Measurements from ENCODE around the gene TSKU. TPM values are rescaled to one million over a fixed set of nuclear protein-coding genes. Genes with fewer than 3 reads are reported as not detected.
A peak's percentile ranks its signal among the peaks of the same experiment; 100 is the strongest.

Gene TSKU
- total RNA-seq, 2 donors from 2014 or later, result 71.2 to 72.8 TPM

DNA sequence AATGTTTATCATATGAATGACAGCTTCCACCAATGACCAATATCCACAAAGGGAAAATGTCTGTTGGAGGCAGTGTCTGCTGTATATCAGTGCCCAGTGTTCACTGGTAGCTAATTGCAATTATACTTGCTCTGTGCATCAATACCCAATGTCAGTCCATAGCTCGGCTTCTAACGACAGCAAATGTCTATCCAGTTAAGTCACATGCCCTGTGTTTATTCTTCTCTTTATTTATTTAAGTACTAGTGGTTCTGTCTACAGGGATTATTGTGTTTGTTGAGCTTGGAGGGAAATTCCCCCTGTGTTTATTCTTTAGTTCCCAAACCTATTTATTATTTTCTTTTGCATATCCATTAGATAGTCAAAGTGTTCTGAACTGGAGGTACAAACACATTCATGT, 18.6 kb downstream of the TSKU start:
- no peaks in the 10 kb centered on the region for H3K36me3 ChIP-seq
- H3K4me1 ChIP-seq (replicated peaks), result peaks cover 19% of the 10 kb centered on the region
- peak overlapping the region in 1 of 2 donors; percentile 67 for H3K27ac ChIP-seq
- intact Hi-C loops (cut with DNase I), result no loop called here
- peak; percentile 27 for DNase-seq (ENCODE audit: low spot score)
- TF ChIP-seq CTCF (IDR thresholded peaks at IDR 0.05) (no peak), POLR2A (IDR thresholded peaks at IDR 0.05) (no peak), POLR2AphosphoS5 (IDR thresholded peaks at IDR 0.05) (peak; percentile 83)
- WGBS, result 36% methylated on average over 2 of the region's 2 CpGs
- no peaks in the 10 kb centered on the region for H3K27me3 ChIP-seq (replicated peaks; ENCODE audit: insufficient read depth)
- no peaks in the 10 kb centered on the region for H3K9me3 ChIP-seq
- no peak overlapping the region for H3K4me3 ChIP-seq

GRCh38 chr11:76802151-76802550, 19.0 kb downstream of the TSKU start:
- no peaks in the 10 kb centered on the region for H3K9me3 ChIP-seq
- H3K27me3 ChIP-seq (replicated peaks; ENCODE audit: insufficient read depth), result no peaks in the 10 kb centered on the region
- H3K36me3 ChIP-seq, result no peaks in the 10 kb centered on the region
- intact Hi-C loops (cut with DNase I), result no loop called here
- WGBS, result 74% methylated on average over 3 of the region's 3 CpGs
- TF ChIP-seq POLR2AphosphoS5 (IDR thresholded peaks at IDR 0.05) (no peak), POLR2A (IDR thresholded peaks at IDR 0.05) (no peak), CTCF (IDR thresholded peaks at IDR 0.05) (no peak)
- peaks cover 19% of the 10 kb centered on the region for H3K4me1 ChIP-seq (replicated peaks)
- H3K27ac ChIP-seq, result peak overlapping the region in 1 of 2 donors; percentile 67
- DNase-seq (ENCODE audit: low spot score), result peak; percentile 0
- H3K4me3 ChIP-seq, result no peak overlapping the region

DNA sequence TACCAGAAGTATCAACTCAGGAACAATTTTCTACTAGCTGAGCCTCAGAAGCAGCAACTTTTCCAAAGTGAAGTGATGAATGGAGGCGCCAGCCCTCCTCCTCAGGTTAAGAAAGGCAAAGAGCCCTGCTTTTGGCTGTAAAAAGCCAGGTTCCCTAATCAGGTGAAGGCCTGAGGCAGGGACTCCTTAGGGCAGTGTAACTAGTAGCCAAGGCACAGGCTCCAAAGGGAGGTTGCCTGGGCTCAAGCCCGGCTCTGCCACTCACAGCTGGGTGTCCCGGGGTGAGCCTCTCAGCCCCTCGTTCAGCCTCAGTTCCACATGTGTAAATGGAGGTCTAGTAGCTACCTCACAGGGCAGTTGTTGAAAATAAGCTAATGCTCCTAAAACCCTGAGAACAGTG, 19.5 kb downstream of the TSKU start:
- H3K27ac ChIP-seq, result peak overlapping the region in 1 of 2 donors; percentile 67
- peak; percentile 3 for DNase-seq (ENCODE audit: low spot score)
- no peaks in the 10 kb centered on the region for H3K27me3 ChIP-seq (replicated peaks; ENCODE audit: insufficient read depth)
- no peak overlapping the region for H3K4me3 ChIP-seq
- intact Hi-C loops (cut with DNase I), result no loop called here
- no peaks in the 10 kb centered on the region for H3K36me3 ChIP-seq
- no peaks in the 10 kb centered on the region for H3K9me3 ChIP-seq
- H3K4me1 ChIP-seq (replicated peaks), result peaks cover 19% of the 10 kb centered on the region
- WGBS, result 80% methylated on average over 4 of the region's 4 CpGs
- no peak for TF ChIP-seq POLR2A (IDR thresholded peaks at IDR 0.05)
- no peak for TF ChIP-seq CTCF (IDR thresholded peaks at IDR 0.05)
- TF ChIP-seq POLR2AphosphoS5 (IDR thresholded peaks at IDR 0.05), result no peak

DNA sequence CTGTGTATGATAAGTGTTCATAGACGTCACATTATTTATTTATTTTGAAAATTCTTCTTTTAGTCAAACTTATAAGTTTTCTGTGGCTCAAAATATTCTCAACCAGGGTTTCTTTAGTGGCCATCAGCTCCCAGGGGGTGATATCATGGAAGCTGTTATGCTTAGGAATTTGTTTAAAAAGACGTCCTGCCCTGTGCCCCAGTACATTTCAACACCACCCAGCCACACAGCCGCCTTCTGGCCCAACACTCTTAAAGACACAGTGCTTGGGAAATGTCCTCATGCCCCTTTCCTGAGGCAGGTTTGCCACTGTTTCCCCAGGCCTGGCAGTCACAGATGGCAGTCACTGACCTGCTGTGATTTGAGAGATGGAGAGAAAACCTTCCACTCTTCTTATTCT, 19.9 kb downstream of the TSKU start:
- H3K4me3 ChIP-seq, result no peak overlapping the region
- intact Hi-C loops (cut with DNase I), result no loop called here
- H3K9me3 ChIP-seq, result no peaks in the 10 kb centered on the region
- H3K4me1 ChIP-seq (replicated peaks), result peaks cover 19% of the 10 kb centered on the region
- 56% methylated on average over 3 of the region's 3 CpGs for WGBS
- peak; percentile 3 for DNase-seq (ENCODE audit: low spot score)
- no peaks in the 10 kb centered on the region for H3K27me3 ChIP-seq (replicated peaks; ENCODE audit: insufficient read depth)
- TF ChIP-seq POLR2AphosphoS5 (IDR thresholded peaks at IDR 0.05), result no peak
- no peak for TF ChIP-seq POLR2A (IDR thresholded peaks at IDR 0.05)
- no peak for TF ChIP-seq CTCF (IDR thresholded peaks at IDR 0.05)
- H3K36me3 ChIP-seq, result no peaks in the 10 kb centered on the region
- H3K27ac ChIP-seq, result peak overlapping the region in 1 of 2 donors; percentile 67

- no peak overlapping the region for H3K27ac ChIP-seq
- no peak for DNase-seq (ENCODE audit: low spot score)
- TF ChIP-seq POLR2AphosphoS5 (IDR thresholded peaks at IDR 0.05), result no peak
- no peak for TF ChIP-seq POLR2A (IDR thresholded peaks at IDR 0.05)
- TF ChIP-seq CTCF (IDR thresholded peaks at IDR 0.05), result no peak
- H3K36me3 ChIP-seq, result no peaks in the 10 kb centered on the region
- intact Hi-C loops (cut with DNase I), result no loop called here
- H3K4me3 ChIP-seq, result no peak overlapping the region
- WGBS, result 90% methylated on average over 10 of the region's 10 CpGs
- H3K27me3 ChIP-seq (replicated peaks; ENCODE audit: insufficient read depth), result no peaks in the 10 kb centered on the region
- H3K9me3 ChIP-seq, result no peaks in the 10 kb centered on the region
- H3K4me1 ChIP-seq (replicated peaks), result peaks cover 11% of the 10 kb centered on the region
Measured at GRCh38 chr11:76803811-76804600, 20.9 kb downstream of the TSKU start.
